H9 (cell line): ENCODE measurements around the gene HAL. TPM values are rescaled to one million over a fixed set of nuclear protein-coding genes. Genes with fewer than 3 reads are reported as not detected.

Experiments used
- DNase-seq: peaks from one replicate; pipeline ENCODE4 v3.0.0-alpha.2; 2017
- H2AFZ ChIP-seq: one replicate; pipeline ENCODE4 v1.6.1; 2013; ENCODE audit warnings: mild to moderate bottlenecking, low read length, control low read depth, moderate library complexity
- H2AK5ac ChIP-seq: 2 replicates; pipeline ENCODE4 v1.6.1; 2013; ENCODE audit warnings: low read length, control low read depth, mixed read lengths; ENCODE audit not compliant: insufficient read length
- H2BK120ac ChIP-seq: one replicate; pipeline ENCODE4 v1.6.1; 2013; ENCODE audit warnings: low read depth, mild to moderate bottlenecking, low read length, control low read depth, inconsistent platforms; ENCODE audit not compliant: poor library complexity, severe bottlenecking
- H2BK12ac ChIP-seq: 2 replicates; pipeline ENCODE4 v1.6.1; 2013; ENCODE audit warnings: low read length, control low read depth, mixed read lengths, low read depth; ENCODE audit not compliant: insufficient read length
- H2BK15ac ChIP-seq: 2 replicates; pipeline ENCODE4 v1.6.1; 2013; ENCODE audit warnings: low read depth, low read length, control low read depth
- H2BK20ac ChIP-seq: one replicate; pipeline ENCODE4 v1.6.1; 2013; ENCODE audit warnings: low read depth, mild to moderate bottlenecking, low read length, control low read depth, inconsistent platforms; ENCODE audit not compliant: poor library complexity, severe bottlenecking
- H2BK5ac ChIP-seq: 2 replicates; pipeline ENCODE4 v1.6.1; 2013; ENCODE audit warnings: low read length, control low read depth, mixed read lengths; ENCODE audit not compliant: insufficient read length
- H3K14ac ChIP-seq: 2 replicates; pipeline ENCODE4 v1.6.1; 2013; ENCODE audit warnings: low read length, control low read depth; ENCODE audit not compliant: insufficient read depth
- H3K18ac ChIP-seq: 2 replicates; pipeline ENCODE4 v1.6.1; 2013; ENCODE audit warnings: low read depth, mild to moderate bottlenecking, mixed read lengths, low read length, control low read depth; ENCODE audit not compliant: insufficient read length
- H3K23ac ChIP-seq: 2 replicates; pipeline ENCODE4 v1.6.1; 2013; ENCODE audit warnings: low read length, control low read depth, mixed read lengths, low read depth; ENCODE audit not compliant: insufficient read length
- H3K23me2 ChIP-seq: 2 replicates; pipeline ENCODE4 v1.6.1; 2013; ENCODE audit warnings: low read depth, mild to moderate bottlenecking, mixed read lengths, low read length, control low read depth; ENCODE audit not compliant: insufficient read length, poor library complexity, severe bottlenecking
- H3K27ac ChIP-seq: 2 replicates; pipeline ENCODE4 v1.5.1; 2013; ENCODE audit warnings: low read length, control low read depth, mixed read lengths, low read depth; ENCODE audit not compliant: insufficient read length
- H3K27me3 ChIP-seq: 2 replicates; pipeline ENCODE4 v1.6.1; 2013; ENCODE audit warnings: low read length, control low read depth, inconsistent platforms; ENCODE audit not compliant: insufficient read depth
- H3K4ac ChIP-seq: 2 replicates; pipeline ENCODE4 v1.6.1; 2013; ENCODE audit warnings: low read depth, mild to moderate bottlenecking, control low read depth, inconsistent platforms, low read length, moderate library complexity
- H3K4me1 ChIP-seq: 2 replicates; pipeline ENCODE4 v1.6.1; 2013; ENCODE audit warnings: low read length, control low read depth, inconsistent platforms; ENCODE audit not compliant: insufficient read depth
- H3K4me2 ChIP-seq: 2 replicates; pipeline ENCODE4 v1.6.1; 2013; ENCODE audit warnings: low read length, control low read depth, mixed read lengths; ENCODE audit not compliant: insufficient read length, insufficient read depth
- H3K56ac ChIP-seq: 2 replicates; pipeline ENCODE4 v1.6.1; 2013; ENCODE audit warnings: low read depth, mild to moderate bottlenecking, mixed read lengths, low read length, control low read depth; ENCODE audit not compliant: insufficient read length
- H3K79me1 ChIP-seq: 2 replicates; pipeline ENCODE4 v1.6.1; 2013; ENCODE audit warnings: low read depth, mild to moderate bottlenecking, moderate library complexity, low read length, control low read depth, inconsistent platforms; ENCODE audit not compliant: insufficient read depth, poor library complexity, severe bottlenecking
- H3K79me2 ChIP-seq: 2 replicates; pipeline ENCODE4 v1.6.1; 2013; ENCODE audit warnings: low read length, control low read depth, inconsistent platforms; ENCODE audit not compliant: insufficient read depth
- H3K9ac ChIP-seq: 2 replicates; pipeline ENCODE4 v1.6.1; 2013; ENCODE audit warnings: low read length, control low read depth, mixed read lengths; ENCODE audit not compliant: insufficient read length; ENCODE audit errors: extremely low read depth
- H3K9me3 ChIP-seq: one replicate; pipeline ENCODE4 v1.6.1; 2013; ENCODE audit warnings: low read depth, low read length, inconsistent platforms; ENCODE audit not compliant: control insufficient read depth
- H3T11ph ChIP-seq: one replicate; pipeline ENCODE4 v1.6.1; 2013; ENCODE audit warnings: mild to moderate bottlenecking, low read length, control low read depth, inconsistent platforms
- H4K20me1 ChIP-seq: one replicate; pipeline ENCODE4 v1.6.1; 2013; ENCODE audit not compliant: control insufficient read depth, insufficient read length, insufficient read depth
- H4K5ac ChIP-seq: 2 replicates; pipeline ENCODE4 v1.6.1; 2013; ENCODE audit warnings: low read depth, mild to moderate bottlenecking, mixed read lengths, low read length, control low read depth; ENCODE audit not compliant: insufficient read length
- H4K8ac ChIP-seq: replicated peaks from 2 replicates; pipeline ENCODE4 v1.6.1; 2013; ENCODE audit warnings: low read length, control low read depth, mixed read lengths, low read depth; ENCODE audit not compliant: insufficient read length
- H4K91ac ChIP-seq: 2 replicates; pipeline ENCODE4 v1.6.1; 2013; ENCODE audit warnings: low read depth, mild to moderate bottlenecking, moderate library complexity, mixed read lengths, low read length, control low read depth; ENCODE audit not compliant: insufficient read length
- H3K27ac Mint-ChIP-seq, 3 experiments: 2 replicates in 2 of 3; 3 replicates in 1 of 3; pipeline ENCODE4 v1.8.0; 2020 to 2021; ENCODE audit warnings: mixed read lengths in 3 of 3, mild to moderate bottlenecking in 1 of 3, moderate library complexity in 1 of 3
- H3K27me3 Mint-ChIP-seq: 2 replicates; pipeline ENCODE4 v1.8.0; 2021; ENCODE audit warnings: low read depth, mild to moderate bottlenecking, moderate library complexity, mixed read lengths
- H3K36me3 Mint-ChIP-seq, 3 experiments: 2 replicates in 2 of 3; 3 replicates in 1 of 3; pipeline ENCODE4 v1.8.0; 2020 to 2021; ENCODE audit warnings: low read depth in 3 of 3, mixed read lengths in 3 of 3; ENCODE audit not compliant: insufficient read depth in 1 of 3
- H3K4me1 Mint-ChIP-seq, 2 experiments: 2 replicates each; pipeline ENCODE4 v1.8.0; 2020; ENCODE audit warnings: mixed read lengths in 2 of 2
- H3K4me3 Mint-ChIP-seq, 2 experiments: 2 replicates in 1 of 2; 3 replicates in 1 of 2; pipeline ENCODE4 v1.8.0; 2020 to 2021; ENCODE audit warnings: mild to moderate bottlenecking in 2 of 2, mixed read lengths in 2 of 2, moderate library complexity in 1 of 2
- H3K9me3 Mint-ChIP-seq, 2 experiments: 2 replicates in 1 of 2; 3 replicates in 1 of 2; pipeline ENCODE4 v1.8.0; 2020; ENCODE audit warnings: mild to moderate bottlenecking in 2 of 2, mixed read lengths in 2 of 2, moderate library complexity in 1 of 2
- WGBS: extraction: QIAGEN DNeasy Blood & Tissue Kit; methylation state at CpG from one replicate; pipeline ENCODE4 v1.1.7; 2013; ENCODE audit warnings: missing lambda C conversion rate, low lambda C conversion rate, mixed read lengths; ENCODE audit not compliant: insufficient read length; ENCODE audit errors: extremely low coverage; 5-methylcytosine and 5-hydroxymethylcytosine counted together
- total RNA-seq: library from RNA; stranded (reverse); gene quantifications from 2 replicates; pipeline ENCODE4 v1.2.1, GENCODE V29; 2021
- TF ChIP-seq, protein P1 (sequence below): fragments of 200-600 bp; sonication (generic); conservative IDR thresholded peaks from 3 replicates; pipeline ENCODE4 v1.8.0; 2021; ENCODE audit warnings: antibody characterized with exemption, mild to moderate bottlenecking

HAL gene
- total RNA-seq, 1 experiment from 2014 or later, result 0.35 TPM

DNA sequence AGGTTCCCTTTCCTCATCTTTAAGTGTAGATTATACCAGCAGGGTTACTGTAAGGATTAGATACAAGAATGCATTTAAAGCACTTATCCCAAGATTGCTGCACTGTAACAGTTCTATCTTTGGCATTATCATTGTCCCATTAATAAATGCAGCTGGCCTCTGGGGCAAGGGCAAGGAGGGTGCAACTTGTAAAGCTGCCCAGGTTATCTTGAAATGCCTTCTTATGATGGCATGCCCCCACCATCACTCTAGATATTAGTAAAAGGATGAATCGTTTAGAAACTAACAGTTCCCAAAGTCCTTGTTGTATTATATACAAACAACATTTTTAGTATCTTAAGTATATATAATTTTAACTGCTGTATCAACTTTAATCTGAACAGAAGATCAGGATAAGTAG, 32.4 kb upstream of the HAL start:
- no peak for DNase-seq
- Histone ChIP-seq H3K23me2 (no peaks in the 10 kb centered on the region), H2AK5ac (no peak overlapping the region), H2BK15ac (no peak overlapping the region), H3T11ph (no peak overlapping the region), H2BK12ac (no peak overlapping the region), H3K79me2 (0 out of 2 replicates have a peak, but pooled peaks cover 4% of the 10 kb centered on the region), H2BK20ac (no peak overlapping the region), H3K18ac (no peak overlapping the region), H3K4me2 (no peak overlapping the region), H3K23ac (no peak overlapping the region), H4K5ac (no peak overlapping the region), H3K79me1 (no peaks in the 10 kb centered on the region), H3K56ac (no peak overlapping the region), H3K27ac (no peak overlapping the region), H3K9me3 (no peaks in the 10 kb centered on the region), H3K14ac (no peak overlapping the region), H3K4ac (no peak overlapping the region), H4K91ac (no peak overlapping the region), H3K27me3 (no peaks in the 10 kb centered on the region), H3K9ac (no peak overlapping the region), H4K8ac (no peak overlapping the region), H3K4me1 (no peaks in the 10 kb centered on the region), H2BK5ac (no peak overlapping the region), H4K20me1 (no peaks in the 10 kb centered on the region), H2AFZ (no peak overlapping the region), H2BK120ac (no peak overlapping the region)
- H3K27ac Mint-ChIP-seq, result no peak overlapping the region
- H3K36me3 Mint-ChIP-seq, result peaks cover 16 to 38% (median 34%) of the 10 kb centered on the region in 3 experiments; a peak in 6 of 7 replicates
- no CpG with 5 or more reads among the region's 1 CpG for WGBS
- H3K4me1 Mint-ChIP-seq, result peaks cover 6 to 7% of the 10 kb centered on the region in 2 experiments
- H3K4me3 Mint-ChIP-seq, result no peak overlapping the region
- no peaks in the 10 kb centered on the region for H3K9me3 Mint-ChIP-seq
- no peaks in the 10 kb centered on the region for H3K27me3 Mint-ChIP-seq
- TF ChIP-seq, protein P1, sequence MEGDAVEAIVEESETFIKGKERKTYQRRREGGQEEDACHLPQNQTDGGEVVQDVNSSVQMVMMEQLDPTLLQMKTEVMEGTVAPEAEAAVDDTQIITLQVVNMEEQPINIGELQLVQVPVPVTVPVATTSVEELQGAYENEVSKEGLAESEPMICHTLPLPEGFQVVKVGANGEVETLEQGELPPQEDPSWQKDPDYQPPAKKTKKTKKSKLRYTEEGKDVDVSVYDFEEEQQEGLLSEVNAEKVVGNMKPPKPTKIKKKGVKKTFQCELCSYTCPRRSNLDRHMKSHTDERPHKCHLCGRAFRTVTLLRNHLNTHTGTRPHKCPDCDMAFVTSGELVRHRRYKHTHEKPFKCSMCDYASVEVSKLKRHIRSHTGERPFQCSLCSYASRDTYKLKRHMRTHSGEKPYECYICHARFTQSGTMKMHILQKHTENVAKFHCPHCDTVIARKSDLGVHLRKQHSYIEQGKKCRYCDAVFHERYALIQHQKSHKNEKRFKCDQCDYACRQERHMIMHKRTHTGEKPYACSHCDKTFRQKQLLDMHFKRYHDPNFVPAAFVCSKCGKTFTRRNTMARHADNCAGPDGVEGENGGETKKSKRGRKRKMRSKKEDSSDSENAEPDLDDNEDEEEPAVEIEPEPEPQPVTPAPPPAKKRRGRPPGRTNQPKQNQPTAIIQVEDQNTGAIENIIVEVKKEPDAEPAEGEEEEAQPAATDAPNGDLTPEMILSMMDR, result no peak
